ENCODE measurements around the gene DNM3.
"Not testable (repeated sequence)": the region's sequence is repeated elsewhere in the genome, so short reads cannot be mapped to it uniquely, and the experiment has no call there.

Gene DNM3

GRCh38 chr1:172430128-172430454 lies 588.8 kb downstream of the DNM3 start:
- DNase-seq (ENCODE audit: low spot score), result no peak
- TF ChIP-seq, protein P1, sequence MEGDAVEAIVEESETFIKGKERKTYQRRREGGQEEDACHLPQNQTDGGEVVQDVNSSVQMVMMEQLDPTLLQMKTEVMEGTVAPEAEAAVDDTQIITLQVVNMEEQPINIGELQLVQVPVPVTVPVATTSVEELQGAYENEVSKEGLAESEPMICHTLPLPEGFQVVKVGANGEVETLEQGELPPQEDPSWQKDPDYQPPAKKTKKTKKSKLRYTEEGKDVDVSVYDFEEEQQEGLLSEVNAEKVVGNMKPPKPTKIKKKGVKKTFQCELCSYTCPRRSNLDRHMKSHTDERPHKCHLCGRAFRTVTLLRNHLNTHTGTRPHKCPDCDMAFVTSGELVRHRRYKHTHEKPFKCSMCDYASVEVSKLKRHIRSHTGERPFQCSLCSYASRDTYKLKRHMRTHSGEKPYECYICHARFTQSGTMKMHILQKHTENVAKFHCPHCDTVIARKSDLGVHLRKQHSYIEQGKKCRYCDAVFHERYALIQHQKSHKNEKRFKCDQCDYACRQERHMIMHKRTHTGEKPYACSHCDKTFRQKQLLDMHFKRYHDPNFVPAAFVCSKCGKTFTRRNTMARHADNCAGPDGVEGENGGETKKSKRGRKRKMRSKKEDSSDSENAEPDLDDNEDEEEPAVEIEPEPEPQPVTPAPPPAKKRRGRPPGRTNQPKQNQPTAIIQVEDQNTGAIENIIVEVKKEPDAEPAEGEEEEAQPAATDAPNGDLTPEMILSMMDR (IDR thresholded peaks at IDR 0.05; ENCODE audit: borderline replicate concordance, control extremely low read depth, extremely low read depth, insufficient read depth, missing control alignments), result no peak
- in situ Hi-C loops (cut with MboI; ENCODE audit: low sequenced_read_pairs, unreplicated experiment), result no loop called here

DNA sequence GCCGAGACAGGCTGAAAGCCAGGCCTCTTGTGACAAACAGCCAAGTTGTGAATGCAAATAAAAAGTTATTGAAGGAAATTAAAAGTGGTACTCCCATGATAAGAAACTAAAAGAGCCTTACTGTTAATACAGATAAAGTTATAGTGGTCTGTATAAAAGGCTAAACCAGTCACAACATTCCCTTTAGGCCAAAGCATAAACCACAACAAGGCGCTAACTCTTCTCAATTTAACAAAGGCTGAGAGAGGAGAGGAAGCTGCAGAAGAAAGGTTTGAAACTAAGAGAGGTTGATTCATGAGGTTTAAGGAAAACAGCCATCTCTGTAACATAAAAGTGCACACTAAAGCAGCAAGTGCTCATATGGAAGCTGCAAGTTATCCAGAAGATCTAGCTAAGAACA lies 589.9 kb downstream of the DNM3 start:
- TF ChIP-seq, protein P1 (IDR thresholded peaks at IDR 0.05; ENCODE audit: borderline replicate concordance, control extremely low read depth, extremely low read depth, insufficient read depth, missing control alignments), result no peak
- DNase-seq (ENCODE audit: low spot score), result no peak
- in situ Hi-C loops (cut with MboI; ENCODE audit: low sequenced_read_pairs, unreplicated experiment), result no loop called here

GRCh38 chr1:172431721-172432192 lies 590.5 kb downstream of the DNM3 start:
- TF ChIP-seq, protein P1 (IDR thresholded peaks at IDR 0.05; ENCODE audit: borderline replicate concordance, control extremely low read depth, extremely low read depth, insufficient read depth, missing control alignments), result no peak
- in situ Hi-C loops (cut with MboI; ENCODE audit: low sequenced_read_pairs, unreplicated experiment), result no loop called here
- no peak for DNase-seq (ENCODE audit: low spot score)

- DNase-seq (ENCODE audit: low spot score); in situ Hi-C loops (cut with MboI; ENCODE audit: low sequenced_read_pairs, unreplicated experiment): not testable (repeated sequence)
These were observed 595.9 kb downstream of the DNM3 start for GRCh38 chr1:172437183-172437582.

DNA sequence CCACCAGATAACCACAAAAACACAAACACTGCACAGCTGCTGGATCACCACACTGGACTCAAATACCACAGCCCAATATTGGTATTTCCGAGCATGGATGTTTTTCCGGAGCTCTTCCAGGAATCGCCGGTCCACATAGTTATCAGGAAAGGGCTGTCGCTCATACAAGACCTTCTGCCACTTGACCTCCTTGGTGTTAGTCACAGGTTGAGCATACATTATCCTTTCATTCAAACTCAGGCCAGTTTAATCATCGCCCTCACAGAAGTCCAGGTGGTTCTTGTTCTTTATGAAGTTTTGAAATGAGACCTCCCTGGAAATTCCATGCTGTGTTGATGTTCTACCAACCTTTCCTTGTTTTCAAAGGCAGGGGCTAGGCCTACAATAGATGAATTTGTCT lies 601.1 kb downstream of the DNM3 start:
- in situ Hi-C loops (cut with MboI; ENCODE audit: low sequenced_read_pairs, unreplicated experiment), result no loop called here
- TF ChIP-seq, protein P1 (IDR thresholded peaks at IDR 0.05; ENCODE audit: borderline replicate concordance, control extremely low read depth, extremely low read depth, insufficient read depth, missing control alignments), result no peak
- no peak for DNase-seq (ENCODE audit: low spot score)

DNA sequence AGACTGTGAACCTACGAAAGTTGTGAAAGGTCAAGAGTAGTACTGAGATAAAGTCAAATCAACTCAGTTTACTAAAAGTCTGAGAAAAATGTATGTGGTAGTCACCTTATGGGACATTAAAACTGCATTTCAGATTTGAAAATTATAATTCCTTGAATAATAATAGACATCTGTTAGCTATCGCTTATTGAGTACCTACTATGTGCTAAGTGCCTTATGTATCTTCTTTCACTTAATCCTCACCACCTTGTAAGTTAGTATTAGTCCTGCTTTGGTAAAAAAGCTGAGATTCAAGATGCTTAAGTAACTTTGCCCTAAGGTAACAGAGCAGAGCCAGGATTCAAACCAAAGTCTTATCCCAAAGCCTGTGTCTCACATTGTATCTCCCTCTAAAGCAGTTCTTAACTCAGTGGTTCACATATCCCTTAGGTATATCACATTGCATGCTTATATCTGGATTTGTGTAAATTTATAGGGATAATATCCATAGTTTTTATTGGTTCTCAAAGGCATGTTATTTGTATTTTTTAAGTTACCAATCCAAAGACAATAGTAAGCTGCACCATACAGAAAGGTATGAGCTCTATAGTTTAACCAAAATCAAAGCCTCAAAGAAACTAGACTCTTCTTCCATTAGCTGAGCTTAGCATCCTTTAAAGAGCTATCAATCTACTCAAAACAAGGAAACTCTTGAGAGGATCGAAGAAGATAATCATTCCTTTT lies 601.7 kb downstream of the DNM3 start:
- in situ Hi-C loops (cut with MboI; ENCODE audit: low sequenced_read_pairs, unreplicated experiment), result no loop called here

More for the DNA sequence above, 601.7 kb downstream of the DNM3 start:
- DNase-seq (ENCODE audit: low spot score), result no peak
- TF ChIP-seq, protein P1 (IDR thresholded peaks at IDR 0.05; ENCODE audit: borderline replicate concordance, control extremely low read depth, extremely low read depth, insufficient read depth, missing control alignments), result no peak

Data from GM13976 (cell line).